PC-3 (cell line): ENCODE data around the gene PLA2G2E.
A peak's percentile ranks its signal among the peaks of the same experiment; 100 is the strongest.

Experiments
- CTCF ChIP-seq: fragments of 300-600 bp; sonication (generic); conservative IDR thresholded peaks from 2 replicates; pipeline ENCODE4 v1.5.1; 2017; ENCODE audit warnings: antibody characterized with exemption, low read depth, mild to moderate bottlenecking, low read length
- EZH2 ChIP-seq: fragments of 300-600 bp; sonication (generic); IDR thresholded peaks from one replicate; pipeline ENCODE4 v1.6.1; 2017; ENCODE audit warnings: antibody characterized with exemption, mild to moderate bottlenecking, low read length; ENCODE audit not compliant: unreplicated experiment
- EZH2phosphoT487 ChIP-seq: fragments of 300-600 bp; sonication (generic); IDR thresholded peaks from 2 replicates; pipeline ENCODE4 v1.6.1; 2018; ENCODE audit warnings: mild to moderate bottlenecking, antibody characterized with exemption, low read length, borderline replicate concordance

DNA sequence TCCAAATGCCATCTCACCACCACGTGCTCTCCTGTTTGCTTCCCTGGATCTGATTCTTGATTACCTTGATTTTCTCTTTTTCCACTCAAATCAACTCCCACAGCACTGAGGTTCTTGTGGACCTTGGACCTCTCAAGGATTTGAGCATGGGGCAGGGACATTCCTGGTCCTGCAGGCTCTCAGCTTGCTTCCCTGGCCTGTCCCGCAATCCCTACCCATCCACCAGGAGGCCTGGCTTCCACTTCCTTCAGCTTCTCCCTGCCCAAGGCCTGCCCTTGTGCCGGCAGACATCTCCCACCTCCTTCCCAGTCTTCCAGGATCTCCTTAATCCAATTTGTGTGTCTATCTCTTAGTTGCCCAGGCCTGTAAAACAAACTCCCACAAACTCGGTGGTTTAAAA, 34.4 kb upstream of the PLA2G2E start:
- TF ChIP-seq CTCF (peak; percentile 27; the same call in 1 of the 2 replicates), EZH2 (no peak), EZH2phosphoT487 (no peak)
